Keratinocyte (primary cell): ENCODE data around the gene CREB5. TPM values are rescaled to one million over a fixed set of nuclear protein-coding genes. Genes with fewer than 3 reads are reported as not detected.

ENCODE experiments used
- DNase-seq: peaks from one replicate; pipeline ENCODE4 v3.0.0-alpha.2; 2011; ENCODE audit warnings: low read depth, missing footprints, low spot score
- FAIRE-seq: peaks from 2 replicates; lab custom pipeline; 2011; peaks lifted over from hg19 to GRCh38; lab: Jason Lieb, UNC
- H2AFZ ChIP-seq: 2 replicates; pipeline ENCODE4 v1.6.0; 2012; ENCODE audit warnings: low read length, control low read depth, inconsistent platforms; ENCODE audit not compliant: control insufficient read depth
- H3K27ac ChIP-seq: 2 replicates; pipeline ENCODE4 v1.5.1; 2011; ENCODE audit warnings: low read length; ENCODE audit not compliant: control insufficient read depth, insufficient read depth
- H3K27me3 ChIP-seq: 3 replicates; pipeline ENCODE4 v1.6.0; 2011; ENCODE audit warnings: low read length; ENCODE audit not compliant: control insufficient read depth, insufficient read depth; ENCODE audit errors: extremely low read depth
- H3K36me3 ChIP-seq, 2 experiments: 2 replicates in 1 of 2; 3 replicates in 1 of 2; pipeline ENCODE4 v1.5.1; 2011; ENCODE audit warnings: low read length in 2 of 2, mild to moderate bottlenecking in 1 of 2; ENCODE audit not compliant: control insufficient read depth in 2 of 2, insufficient read depth in 2 of 2; ENCODE audit errors: extremely low read depth in 1 of 2
- H3K4me1 ChIP-seq: 3 replicates; pipeline ENCODE4 v1.5.1; 2011; ENCODE audit warnings: low read length; ENCODE audit not compliant: control insufficient read depth, insufficient read depth; ENCODE audit errors: extremely low read depth
- H3K4me2 ChIP-seq: 3 replicates; pipeline ENCODE4 v1.6.0; 2011; ENCODE audit warnings: low read depth, low read length; ENCODE audit not compliant: control insufficient read depth, insufficient read depth; ENCODE audit errors: extremely low read depth
- H3K4me3 ChIP-seq, 3 experiments: fragments of 200-600 bp in 1 of 3; sonication (generic) in 1 of 3; 2 replicates in 2 of 3; 3 replicates in 1 of 3; pipeline ENCODE4 v1.5.1; 2011 to 2016; ENCODE audit warnings: low read length in 3 of 3, mild to moderate bottlenecking in 3 of 3, control low read depth in 2 of 3, inconsistent platforms in 1 of 3, low read depth in 1 of 3, mixed read lengths in 1 of 3, mixed run types in 1 of 3, moderate library complexity in 1 of 3; ENCODE audit not compliant: control insufficient read depth in 2 of 3, insufficient read depth in 2 of 3; ENCODE audit errors: extremely low read depth in 1 of 3
- H3K79me2 ChIP-seq: 2 replicates; pipeline ENCODE4 v1.6.0; 2012; ENCODE audit warnings: low read length; ENCODE audit not compliant: control insufficient read depth, insufficient read depth
- H3K9ac ChIP-seq: 3 replicates; pipeline ENCODE4 v1.6.0; 2011; ENCODE audit warnings: low read length; ENCODE audit not compliant: control insufficient read depth, insufficient read depth; ENCODE audit errors: extremely low read depth
- H3K9me1 ChIP-seq: 3 replicates; pipeline ENCODE4 v1.6.0; 2011; ENCODE audit warnings: low read length; ENCODE audit not compliant: control insufficient read depth, insufficient read depth; ENCODE audit errors: extremely low read depth
- H3K9me3 ChIP-seq: 2 replicates; pipeline ENCODE4 v1.5.1; 2012; ENCODE audit warnings: low read depth, low read length; ENCODE audit not compliant: control insufficient read depth
- H4K20me1 ChIP-seq: 3 replicates; pipeline ENCODE4 v1.6.0; 2011; ENCODE audit warnings: low read length; ENCODE audit not compliant: control insufficient read depth, insufficient read depth; ENCODE audit errors: extremely low read depth
- EZH2 ChIP-seq: IDR thresholded peaks from one replicate; pipeline ENCODE4 v1.6.1; 2012; ENCODE audit warnings: inconsistent platforms, mild to moderate bottlenecking, low read length, moderate library complexity
- dilution Hi-C: fragments of 300-500 bp; cut with MboI; formaldehyde crosslinking; loops from one replicate; pipeline ENCODE4 v1.7.0; 2020; ENCODE audit warnings: low sequenced_read_pairs; ENCODE audit not compliant: extremely low pct_ligation_motif_present
- polyA plus RNA-seq, 5 experiments: library from polyadenylated mRNA; depleted of rRNA in 3 of 5; stranded (reverse) in 3 of 5; stranded (forward) in 1 of 5; unstranded in 1 of 5; fragments of >200 nt; gene quantifications; 1 replicate in 1 of 5; 2 replicates in 3 of 5; 3 replicates in 1 of 5; pipeline versions ENCODE4 v1.2.1 to v1.2.3, GENCODE V29; 2011 to 2012; ENCODE audit warnings: missing spikeins in 2 of 5, low read depth in 1 of 5, low replicate concordance in 1 of 5
- TF ChIP-seq, protein P1 (sequence below), 3 experiments: IDR thresholded peaks in 1 of 3; conservative IDR thresholded peaks in 1 of 3; optimal IDR thresholded peaks in 1 of 3; 2 replicates in 2 of 3; 3 replicates in 1 of 3; pipeline versions ENCODE3 to v1.5.1; 2011; ENCODE audit warnings: low read length in 3 of 3, mild to moderate bottlenecking in 3 of 3, moderate library complexity in 2 of 3, control low read depth in 1 of 3, inconsistent platforms in 1 of 3; ENCODE audit not compliant: insufficient read depth in 2 of 3; ENCODE audit errors: extremely low read depth in 1 of 3

The CREB5 gene
- polyA plus RNA-seq, 1 donor (not counting 4 experiments of a cell fraction or from before 2014, with no cell fraction given): 7.9 TPM

DNA sequence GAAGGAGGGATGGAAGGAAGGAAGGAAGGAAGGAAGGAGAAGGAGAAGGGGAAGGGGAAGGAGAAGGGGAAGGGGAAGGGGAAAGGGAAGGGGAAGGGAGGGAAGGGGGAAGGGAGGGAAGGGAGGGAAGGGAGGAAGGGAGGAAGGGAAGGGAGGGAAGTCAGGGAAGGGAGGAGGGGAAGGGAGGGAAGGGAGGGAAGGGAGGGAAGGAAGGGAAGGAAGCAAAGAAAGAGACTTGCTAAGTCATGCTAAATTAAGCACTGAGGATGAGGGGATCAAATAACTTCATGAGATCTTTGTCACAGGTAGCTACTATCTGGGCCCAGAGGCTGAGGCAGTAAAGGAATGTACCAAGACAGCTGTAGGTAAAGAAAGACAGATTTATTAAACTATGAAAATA, 429.4 kb downstream of the CREB5 start:
- Histone ChIP-seq H2AFZ (no peak overlapping the region), H3K36me3 (no peaks in the 10 kb centered on the region), H3K4me3 (no peak overlapping the region), H4K20me1 (no peaks in the 10 kb centered on the region), H3K9me1 (no peaks in the 10 kb centered on the region), H3K9me3 (no peaks in the 10 kb centered on the region), H3K4me1 (no peaks in the 10 kb centered on the region), H3K4me2 (no peak overlapping the region), H3K9ac (no peak overlapping the region), H3K79me2 (no peaks in the 10 kb centered on the region), H3K27me3 (peaks cover 5% of the 10 kb centered on the region), H3K27ac (no peak overlapping the region)
- DNase-seq (no peak), FAIRE-seq (no peak)
- dilution Hi-C loops: no loop called here
- TF ChIP-seq EZH2: no peak
- TF ChIP-seq, protein P1, sequence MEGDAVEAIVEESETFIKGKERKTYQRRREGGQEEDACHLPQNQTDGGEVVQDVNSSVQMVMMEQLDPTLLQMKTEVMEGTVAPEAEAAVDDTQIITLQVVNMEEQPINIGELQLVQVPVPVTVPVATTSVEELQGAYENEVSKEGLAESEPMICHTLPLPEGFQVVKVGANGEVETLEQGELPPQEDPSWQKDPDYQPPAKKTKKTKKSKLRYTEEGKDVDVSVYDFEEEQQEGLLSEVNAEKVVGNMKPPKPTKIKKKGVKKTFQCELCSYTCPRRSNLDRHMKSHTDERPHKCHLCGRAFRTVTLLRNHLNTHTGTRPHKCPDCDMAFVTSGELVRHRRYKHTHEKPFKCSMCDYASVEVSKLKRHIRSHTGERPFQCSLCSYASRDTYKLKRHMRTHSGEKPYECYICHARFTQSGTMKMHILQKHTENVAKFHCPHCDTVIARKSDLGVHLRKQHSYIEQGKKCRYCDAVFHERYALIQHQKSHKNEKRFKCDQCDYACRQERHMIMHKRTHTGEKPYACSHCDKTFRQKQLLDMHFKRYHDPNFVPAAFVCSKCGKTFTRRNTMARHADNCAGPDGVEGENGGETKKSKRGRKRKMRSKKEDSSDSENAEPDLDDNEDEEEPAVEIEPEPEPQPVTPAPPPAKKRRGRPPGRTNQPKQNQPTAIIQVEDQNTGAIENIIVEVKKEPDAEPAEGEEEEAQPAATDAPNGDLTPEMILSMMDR (optimal IDR thresholded peaks at IDR 0.05 in 1 of 3, IDR thresholded peaks at IDR 0.05 in 1 of 3, conservative IDR thresholded peaks at IDR 0.05 in 1 of 3; ENCODE audit: extremely low read depth in 1 of 3, insufficient read depth in 2 of 3, low read length in 3 of 3): no peak

- FAIRE-seq (no peak), DNase-seq (no peak)
- no peaks in the 10 kb centered on the region for H3K79me2 ChIP-seq
- no peak overlapping the region for H2AFZ ChIP-seq
- H3K9ac ChIP-seq: no peak overlapping the region
- no peak overlapping the region for H3K27ac ChIP-seq
- H4K20me1 ChIP-seq: no peaks in the 10 kb centered on the region
- H3K27me3 ChIP-seq: peaks cover 5% of the 10 kb centered on the region
- no peaks in the 10 kb centered on the region for H3K4me1 ChIP-seq
- no peak overlapping the region for H3K4me2 ChIP-seq
- no peak for TF ChIP-seq EZH2
- TF ChIP-seq, protein P1 (optimal IDR thresholded peaks at IDR 0.05 in 1 of 3, IDR thresholded peaks at IDR 0.05 in 1 of 3, conservative IDR thresholded peaks at IDR 0.05 in 1 of 3; ENCODE audit: extremely low read depth in 1 of 3, insufficient read depth in 2 of 3, low read length in 3 of 3): no peak
- H3K4me3 ChIP-seq: no peak overlapping the region
- H3K9me3 ChIP-seq: no peaks in the 10 kb centered on the region
- H3K9me1 ChIP-seq: no peaks in the 10 kb centered on the region
- dilution Hi-C loops: no loop called here
- no peaks in the 10 kb centered on the region for H3K36me3 ChIP-seq
These were observed 430.5 kb downstream of the CREB5 start for GRCh38 chr7:28842769-28843295.
